Measurements from ENCODE around the gene LINGO3. TPM values are rescaled to one million over a fixed set of nuclear protein-coding genes. Genes with fewer than 3 reads are reported as not detected.

The LINGO3 gene
- total RNA-seq, 1 experiment from 2014 or later, result not detected

DNA sequence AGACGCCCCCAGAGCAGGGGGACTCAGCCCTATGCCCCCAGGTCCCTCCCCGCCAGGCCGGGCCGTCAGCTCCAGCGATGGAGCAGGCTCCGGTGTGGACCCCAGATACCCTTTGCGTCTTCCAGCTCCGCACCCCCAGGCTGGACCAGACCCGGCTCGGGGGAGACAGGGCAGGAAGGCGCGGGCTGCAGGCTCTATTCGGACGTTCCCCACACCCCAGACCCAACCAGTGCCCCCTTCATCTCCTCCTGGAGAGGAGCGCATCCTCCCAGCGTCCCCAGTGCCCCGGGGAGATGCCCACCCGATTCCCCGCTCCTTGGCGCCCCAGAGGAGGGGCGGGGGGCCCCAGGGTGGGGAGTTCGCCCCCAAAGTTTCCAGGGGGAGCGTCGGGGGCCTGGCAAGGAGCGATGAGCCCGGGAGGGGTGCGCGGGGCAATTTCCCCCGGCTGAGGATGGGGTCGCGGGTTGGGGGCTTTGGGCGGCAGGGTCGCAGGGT, 389 bp downstream of the LINGO3 start:
- DNase-seq (ENCODE audit: low spot score), result no peak

DNA sequence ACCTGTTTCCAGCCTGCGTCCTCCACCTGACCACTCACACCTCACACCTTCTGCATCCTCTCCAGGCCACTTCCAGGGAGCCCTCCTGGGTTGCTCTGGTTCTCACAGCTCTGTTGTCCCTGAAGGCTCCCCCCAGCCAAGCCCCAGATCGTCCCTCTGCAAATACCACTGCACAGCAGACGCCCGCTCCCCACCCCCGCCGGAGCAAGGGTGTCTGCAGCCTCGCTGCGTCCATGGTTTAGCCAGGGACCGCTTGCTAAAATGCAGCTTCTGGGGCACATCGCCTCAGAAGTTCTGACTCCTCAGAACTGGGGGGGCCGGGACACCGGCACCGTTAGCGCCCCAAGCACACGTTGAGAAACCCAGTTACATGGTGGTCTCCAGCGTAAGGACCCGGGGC, 983 bp downstream of the LINGO3 start:
- DNase-seq (ENCODE audit: low spot score), result no peak

DNA sequence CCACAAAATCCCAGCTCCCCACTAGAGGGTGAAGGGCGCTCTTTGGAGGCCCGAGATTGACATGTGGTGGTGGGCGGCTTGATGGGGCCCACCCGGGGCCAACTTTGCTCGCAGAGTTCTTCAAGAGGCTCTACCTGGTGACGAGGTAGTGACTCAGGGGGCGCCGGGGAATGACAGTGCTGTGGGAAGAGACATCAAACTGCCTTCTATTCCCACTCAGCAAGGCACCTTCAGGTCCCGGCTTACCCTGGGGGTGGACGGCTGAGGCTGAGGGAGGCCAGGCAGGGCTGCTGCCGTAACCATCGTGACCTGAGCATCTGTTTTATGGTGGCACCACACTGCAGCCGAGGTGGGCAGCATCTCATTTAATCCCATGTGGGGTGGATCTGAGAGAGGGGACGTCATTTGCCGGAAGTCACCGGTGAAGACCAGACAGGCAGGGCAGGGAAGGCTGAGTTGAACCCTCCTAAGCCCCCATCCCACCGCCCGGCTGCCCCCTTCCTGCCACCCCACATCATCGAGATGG, 1.6 kb downstream of the LINGO3 start:
- DNase-seq (ENCODE audit: low spot score), result no peak

DNA sequence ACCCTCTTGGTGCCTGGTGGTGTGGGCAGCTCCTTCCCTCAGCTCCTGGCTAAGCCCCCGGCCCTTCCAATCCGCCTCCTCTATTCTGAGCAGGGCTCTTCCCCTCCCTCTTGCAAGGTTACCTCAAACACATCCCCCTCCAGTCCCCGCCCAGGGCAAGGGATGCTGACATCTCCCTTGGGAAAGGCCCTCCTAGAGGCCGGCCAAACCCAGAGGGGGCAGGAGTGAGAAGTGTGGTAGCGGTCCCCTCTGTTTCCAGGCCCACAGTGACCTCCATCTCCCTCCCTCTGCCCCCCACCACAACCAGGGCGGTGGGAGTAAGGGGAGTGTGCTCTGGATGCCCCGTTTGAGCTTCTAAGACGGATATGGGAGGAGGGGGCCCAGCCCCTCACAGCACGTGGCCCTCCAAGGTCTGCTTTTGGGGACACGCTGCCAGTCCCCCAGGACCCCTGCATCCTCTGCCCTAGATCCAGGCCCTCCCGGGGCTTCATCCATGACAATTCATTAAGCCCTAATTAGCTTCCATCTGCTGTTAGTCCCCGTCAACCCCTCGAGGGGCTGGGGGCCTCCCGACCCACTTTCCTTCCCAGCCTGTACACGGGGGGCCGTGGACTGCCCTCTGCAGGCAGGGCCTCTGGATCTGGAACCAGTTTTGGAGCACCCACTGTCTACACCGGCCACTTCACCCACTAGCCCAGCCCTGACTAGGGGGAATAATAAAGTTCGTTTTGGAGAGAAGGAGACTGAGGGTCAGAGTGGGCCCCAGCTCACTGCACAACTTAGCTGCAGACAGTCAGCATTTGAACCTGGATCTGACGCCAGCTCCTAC, 2.3 kb downstream of the LINGO3 start:
- no peak for DNase-seq (ENCODE audit: low spot score)

DNA sequence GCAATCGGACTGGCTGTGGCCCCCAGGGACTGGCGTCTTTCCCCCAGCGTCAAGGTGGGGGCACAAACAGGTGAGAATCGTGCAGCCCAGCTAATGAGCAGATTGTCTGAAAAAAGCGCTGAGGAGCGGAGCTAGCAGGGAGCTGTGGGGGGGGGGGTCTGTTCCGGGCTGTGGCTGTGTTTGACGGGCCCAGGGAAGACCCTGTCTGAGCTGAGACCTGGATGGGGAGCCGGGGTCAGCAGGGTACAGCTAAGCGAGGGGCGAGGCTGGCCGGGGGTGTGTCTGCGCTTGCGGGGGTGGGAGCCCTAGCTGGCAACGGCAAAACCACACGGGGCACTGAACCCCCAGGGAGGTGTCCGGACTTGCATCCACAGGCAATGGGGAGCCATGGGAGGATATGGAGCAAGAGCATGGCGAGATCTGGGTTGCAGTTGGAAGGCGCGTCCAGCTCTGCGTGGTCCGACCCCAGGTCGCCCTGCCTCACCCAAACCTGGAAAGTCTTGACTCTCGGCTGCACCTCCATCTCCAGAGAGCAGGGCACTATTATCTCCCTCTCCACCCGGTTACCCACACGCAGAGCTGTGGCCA, 4.6 kb downstream of the LINGO3 start:
- DNase-seq (ENCODE audit: low spot score), result no peak

DNA sequence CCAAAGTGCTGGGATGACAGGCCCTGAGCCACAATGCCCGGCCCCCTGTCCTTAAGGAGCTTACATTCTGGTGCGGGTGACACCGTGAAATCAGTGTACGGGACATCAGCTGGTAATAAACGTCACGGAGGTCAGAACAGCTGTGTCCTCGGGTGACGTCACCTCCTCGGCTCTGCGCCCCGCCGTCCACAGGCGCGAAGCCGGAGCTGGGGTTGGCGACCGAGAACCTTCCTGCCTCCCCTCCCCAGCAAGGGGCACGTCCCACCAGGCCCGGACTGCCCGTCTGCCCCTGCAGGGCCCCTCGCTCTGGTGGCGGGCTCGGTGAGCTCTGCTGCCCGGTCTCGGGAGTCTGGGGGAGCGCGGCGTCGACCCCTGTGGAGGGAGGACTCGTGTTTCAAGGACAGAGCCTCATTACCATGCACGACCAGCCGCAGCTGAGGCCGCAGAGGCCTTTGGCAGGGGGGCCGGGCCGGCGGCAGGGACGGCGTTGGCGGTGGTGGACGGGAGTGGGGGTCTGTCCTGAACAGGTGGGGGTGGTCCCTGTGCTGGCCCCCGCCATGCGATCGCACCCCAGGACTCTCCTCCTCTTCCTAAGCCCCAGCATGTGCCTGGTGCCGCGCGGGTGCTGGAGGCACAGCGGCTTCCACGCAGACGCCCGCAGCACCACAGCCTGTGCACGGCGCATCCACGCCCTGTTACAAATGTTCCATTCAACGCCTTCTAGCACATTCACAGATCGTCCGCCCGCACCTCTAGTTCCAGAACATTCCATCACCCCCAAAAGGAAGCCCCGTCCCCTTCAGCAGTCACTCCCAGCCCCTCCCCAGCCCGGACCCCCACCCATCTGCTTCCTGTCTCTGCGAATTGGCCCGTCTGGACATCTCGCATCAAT, 5.4 kb downstream of the LINGO3 start:
- DNase-seq (ENCODE audit: low spot score), result no peak

DNA sequence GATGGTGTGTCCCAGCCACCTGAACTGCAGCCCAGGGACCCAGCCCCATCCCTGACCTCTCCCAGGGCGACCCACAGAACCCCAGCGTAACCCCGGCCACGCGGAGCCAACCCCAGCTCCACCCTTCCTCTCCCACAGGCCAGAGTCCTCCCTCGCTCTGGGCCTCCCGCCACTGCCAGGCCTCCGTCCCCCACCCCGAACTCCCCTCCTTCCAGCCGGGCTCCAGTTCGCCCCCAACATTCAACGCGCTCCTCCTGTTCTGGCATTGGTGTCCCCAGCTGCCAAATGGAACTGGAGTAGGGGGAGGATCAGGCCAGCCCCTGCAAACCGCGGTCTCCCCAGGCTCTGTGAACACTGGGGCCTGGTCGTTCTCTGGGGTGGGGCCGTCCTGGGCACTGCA, 7.4 kb downstream of the LINGO3 start:
- no peak for DNase-seq (ENCODE audit: low spot score)

DNA sequence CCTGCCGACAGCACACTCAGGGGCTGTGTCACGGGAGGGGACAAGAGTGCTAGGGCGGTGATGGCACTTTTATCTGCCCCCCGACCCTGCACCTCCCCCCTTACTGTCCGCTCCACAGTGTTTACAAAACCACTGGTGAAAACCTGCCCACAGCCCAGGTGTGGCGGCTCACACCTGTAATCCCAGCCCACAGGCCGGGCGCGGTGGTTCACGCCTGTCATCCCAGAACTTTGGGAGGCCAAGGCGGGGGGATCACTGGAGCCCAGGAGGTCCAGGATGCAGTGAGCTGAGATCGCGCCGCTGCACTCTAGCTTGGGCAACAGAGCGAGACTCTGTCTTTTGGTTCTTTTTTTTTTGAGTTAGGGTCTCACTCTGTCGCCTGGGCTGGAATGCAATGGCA, 11.8 kb downstream of the LINGO3 start:
- no peak for DNase-seq (ENCODE audit: low spot score)

DNA sequence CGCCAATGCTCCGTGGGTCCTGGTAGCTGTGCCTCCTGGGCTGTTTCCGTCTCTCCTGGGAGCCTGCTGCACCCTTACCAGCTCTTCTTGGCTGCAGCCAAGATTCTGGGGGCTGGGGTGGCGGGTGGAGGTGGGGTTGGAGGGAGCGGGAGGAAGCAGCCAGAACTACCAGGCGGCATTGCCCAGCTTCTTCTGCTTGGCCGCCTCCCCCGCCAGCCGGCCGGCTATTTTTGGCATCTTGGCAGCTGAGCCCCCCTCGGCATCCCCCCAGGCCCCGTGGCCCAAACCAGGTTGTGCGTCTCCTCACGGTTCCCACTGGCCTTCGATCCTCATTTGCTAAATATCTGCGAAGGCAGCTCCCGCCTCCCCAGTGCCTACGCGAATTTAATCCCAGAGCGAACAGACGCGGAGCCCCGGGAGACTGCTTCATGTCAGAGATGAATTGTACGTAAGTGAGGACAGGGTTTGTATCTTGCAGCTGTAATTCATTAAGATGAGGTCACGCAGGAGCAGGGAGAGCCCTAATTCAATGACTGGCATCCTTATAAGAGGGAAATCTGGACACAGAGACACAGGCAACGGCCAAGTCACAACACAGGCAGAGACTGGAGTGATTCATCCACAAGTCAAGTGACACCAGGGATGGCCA, 13.1 kb downstream of the LINGO3 start:
- peak; percentile 53 for DNase-seq (ENCODE audit: low spot score)

DNA sequence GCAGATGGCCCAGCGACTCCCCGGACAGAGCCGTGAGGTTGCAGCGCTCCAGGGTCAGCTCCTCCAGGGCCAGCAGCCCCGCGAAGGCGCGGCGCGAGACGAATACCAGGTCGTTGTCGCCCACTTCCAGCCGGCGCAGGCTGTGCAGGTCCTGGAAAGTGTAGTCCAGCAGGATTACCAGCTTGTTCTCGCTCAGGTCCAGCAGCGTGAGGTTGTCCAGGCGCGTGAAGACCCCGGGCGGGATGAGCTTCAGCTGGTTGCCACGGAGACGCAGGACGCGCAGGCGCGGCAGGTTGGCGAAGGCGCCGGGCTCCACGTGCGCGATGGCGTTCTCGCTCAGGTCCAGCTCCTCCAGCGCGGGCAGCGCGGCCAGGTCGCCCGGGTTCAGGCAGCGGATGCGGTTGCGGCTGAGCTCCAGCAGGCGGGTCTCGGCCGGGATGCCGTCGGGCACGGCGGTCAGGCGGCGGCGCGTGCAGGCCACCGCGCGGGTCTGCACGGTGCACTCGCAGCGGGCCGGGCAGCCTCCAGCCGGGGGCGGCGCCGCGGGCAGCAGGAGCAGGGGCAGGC, 16.7 kb downstream of the LINGO3 start:
- no peak for DNase-seq (ENCODE audit: low spot score)

DNA sequence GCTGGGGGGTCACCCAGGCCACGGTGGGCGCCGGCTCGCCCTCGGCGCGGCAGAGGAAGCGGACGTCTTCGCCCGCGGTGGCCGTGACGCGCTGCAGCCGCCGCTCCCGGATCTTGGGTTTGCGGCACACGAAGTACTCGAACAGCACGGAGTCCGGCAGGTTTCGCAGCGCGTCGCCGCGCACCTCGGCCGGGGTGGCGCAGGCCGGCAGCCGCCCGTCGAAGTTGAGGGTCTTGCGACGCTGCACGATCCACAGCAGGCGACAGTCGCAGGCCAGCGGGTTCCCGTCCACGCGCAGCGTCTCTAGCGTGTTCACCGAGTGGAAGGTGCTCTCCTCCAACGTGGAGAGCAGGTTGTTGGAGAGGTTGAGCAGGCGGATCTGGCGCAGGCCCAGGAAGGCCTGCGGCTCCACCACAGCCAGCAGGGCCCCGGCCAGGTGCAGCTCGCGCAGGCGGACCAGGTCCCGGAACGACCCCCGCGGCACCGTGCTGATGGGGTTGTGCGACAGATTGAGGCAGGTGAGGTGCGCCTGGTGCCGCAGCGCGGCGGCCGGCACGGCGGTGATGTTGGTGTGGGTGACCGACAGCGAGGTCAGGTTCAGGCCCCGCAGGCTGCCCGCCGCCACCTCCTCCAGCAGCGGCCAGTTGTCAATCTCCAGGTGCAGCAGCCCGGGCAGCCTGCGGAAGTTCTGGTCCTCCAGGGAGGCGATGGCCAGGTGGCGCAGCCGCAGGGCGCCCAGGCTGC, 17.3 kb downstream of the LINGO3 start:
- DNase-seq (ENCODE audit: low spot score), result no peak

DNA sequence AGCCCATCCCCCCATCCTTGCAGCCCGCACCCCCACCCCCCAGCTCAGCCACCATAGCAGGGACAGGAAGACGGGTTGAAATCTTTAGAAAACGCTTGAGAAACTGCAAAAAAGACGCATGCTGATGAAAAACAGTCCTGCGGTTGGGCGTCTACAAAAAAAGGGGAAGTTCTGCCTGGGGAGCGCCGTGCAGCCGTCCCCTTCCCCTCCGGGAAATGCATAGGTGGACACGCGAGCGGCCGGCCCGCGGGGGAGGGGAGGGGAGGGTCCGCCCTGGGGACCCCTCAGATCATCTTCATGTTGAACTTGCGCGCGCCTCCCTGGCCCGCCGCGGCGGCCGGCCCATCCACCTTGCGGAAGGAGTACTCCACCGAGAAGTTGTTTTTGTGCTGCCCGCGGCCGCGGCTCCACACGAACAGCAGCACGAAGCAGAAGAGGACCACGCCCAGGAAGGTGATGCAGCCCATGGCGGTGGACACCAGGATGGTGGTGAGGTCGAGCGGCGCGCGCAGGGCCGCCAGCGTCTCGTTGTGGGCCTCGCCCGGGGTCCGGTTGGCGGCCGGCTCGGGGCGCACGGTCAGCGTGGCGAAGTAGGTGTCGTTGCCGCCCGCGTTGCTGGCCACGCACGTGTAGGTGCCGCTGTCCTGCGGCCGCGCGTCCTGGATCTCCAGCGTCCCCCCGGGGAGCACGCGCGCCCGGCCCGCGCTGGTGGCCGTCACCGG, 18.1 kb downstream of the LINGO3 start:
- no peak for DNase-seq (ENCODE audit: low spot score)

DNA sequence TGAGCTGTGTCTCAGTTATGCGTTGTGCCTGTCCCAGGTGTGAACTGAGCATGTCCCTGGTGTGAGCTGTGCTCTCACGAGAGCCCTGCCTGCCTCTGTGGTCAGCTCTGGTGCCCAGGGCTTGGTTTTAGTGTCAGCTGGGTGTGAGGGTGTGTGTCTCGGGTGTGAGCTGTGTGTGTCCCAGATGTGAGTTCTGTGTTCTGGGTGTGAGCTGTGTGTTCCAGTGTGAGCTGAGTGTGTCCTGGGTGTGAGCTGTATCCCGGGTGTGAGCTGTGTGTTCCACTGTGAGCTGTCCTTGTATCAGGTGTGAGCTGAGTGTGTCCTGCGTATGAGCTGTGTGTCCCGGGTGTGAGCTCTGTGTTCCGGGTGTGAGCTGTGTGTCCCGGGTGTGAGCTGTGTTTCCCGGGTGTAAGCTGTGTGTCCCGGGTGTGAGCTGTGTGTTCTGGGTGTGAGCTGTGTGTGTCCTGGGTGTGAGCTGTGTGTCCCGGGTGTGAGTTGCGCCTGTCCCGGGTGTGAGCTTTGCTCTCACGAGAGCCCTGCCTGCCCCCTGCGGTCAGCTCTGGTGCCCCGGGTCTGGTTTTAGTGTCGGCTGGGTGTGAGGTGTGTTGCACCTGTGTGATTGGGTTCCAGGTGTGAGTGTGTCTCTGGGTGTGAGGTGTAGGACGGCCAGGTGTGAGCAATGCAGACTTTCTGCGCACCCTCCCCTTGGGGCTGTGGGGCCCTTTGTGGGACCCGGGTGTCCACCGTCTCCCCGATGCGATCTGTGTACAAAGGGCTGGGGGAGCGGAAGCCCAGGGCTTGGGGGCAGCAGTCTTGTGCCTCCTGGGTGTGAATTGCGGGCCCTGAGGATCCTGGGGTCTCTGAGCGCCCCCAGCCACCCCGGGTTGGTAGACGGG, 18.9 kb downstream of the LINGO3 start:
- DNase-seq (ENCODE audit: low spot score), result no peak

DNA sequence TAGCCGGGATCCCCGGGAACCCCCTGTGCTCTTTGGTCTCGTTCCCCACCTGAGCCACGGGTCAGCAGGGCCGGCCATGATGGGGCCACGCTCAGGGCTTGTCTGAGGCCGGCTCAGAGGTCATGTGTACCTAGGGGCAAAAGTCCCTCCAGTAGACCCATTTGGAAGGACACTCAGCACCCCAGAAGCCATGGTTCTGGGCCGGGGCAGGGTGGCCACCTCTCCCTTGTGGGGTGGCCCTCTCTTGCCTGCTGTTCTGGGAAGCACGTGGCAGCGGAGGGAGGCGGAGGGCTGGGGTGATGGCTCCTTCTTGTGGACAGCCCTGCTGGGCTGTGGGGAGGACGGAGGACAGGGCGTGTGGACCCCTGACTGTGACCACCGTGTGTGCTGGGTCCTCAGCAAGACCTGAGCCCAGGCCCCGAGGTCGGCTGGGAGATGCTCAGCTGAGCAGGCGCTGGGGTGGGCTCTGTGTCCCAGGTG, 19.6 kb downstream of the LINGO3 start:
- no peak for DNase-seq (ENCODE audit: low spot score)

DNA sequence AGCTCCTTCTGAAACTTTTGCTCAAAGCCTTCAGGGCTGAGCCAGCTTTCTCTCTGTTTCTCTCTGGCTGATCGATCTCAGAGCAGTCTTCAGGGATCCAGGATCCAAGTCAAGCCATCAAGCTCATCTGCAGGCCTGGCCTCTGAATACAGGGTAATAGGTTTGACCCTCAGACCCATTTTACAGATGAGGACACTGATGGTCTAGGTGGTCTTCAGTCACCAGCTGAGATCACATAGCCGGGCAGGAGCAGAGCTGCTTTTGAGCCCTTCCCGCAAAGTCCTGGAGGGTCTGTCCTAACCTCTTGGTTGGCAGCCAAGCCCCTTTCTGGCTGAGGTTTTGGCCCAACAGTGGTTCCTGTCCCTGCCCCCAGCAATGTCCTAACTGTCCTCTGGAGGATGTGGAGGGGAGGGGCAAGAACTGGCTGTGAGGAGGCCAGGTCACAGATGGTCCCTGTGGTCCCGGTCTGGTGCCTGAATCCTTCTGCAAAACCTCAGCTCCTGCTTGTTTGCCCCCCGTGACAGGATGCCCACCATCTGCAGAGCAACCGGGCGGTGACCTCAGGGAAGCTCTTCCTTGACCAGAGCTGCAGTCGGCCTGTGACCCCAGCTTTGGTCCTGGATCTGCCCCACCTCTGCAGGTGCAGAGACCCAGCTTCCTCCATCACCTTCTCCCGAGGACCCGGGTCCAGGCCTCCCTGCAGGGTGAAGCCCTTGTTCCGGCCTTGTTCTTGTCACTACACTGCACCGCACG, 20.2 kb downstream of the LINGO3 start:
- no peak for DNase-seq (ENCODE audit: low spot score)

DNA sequence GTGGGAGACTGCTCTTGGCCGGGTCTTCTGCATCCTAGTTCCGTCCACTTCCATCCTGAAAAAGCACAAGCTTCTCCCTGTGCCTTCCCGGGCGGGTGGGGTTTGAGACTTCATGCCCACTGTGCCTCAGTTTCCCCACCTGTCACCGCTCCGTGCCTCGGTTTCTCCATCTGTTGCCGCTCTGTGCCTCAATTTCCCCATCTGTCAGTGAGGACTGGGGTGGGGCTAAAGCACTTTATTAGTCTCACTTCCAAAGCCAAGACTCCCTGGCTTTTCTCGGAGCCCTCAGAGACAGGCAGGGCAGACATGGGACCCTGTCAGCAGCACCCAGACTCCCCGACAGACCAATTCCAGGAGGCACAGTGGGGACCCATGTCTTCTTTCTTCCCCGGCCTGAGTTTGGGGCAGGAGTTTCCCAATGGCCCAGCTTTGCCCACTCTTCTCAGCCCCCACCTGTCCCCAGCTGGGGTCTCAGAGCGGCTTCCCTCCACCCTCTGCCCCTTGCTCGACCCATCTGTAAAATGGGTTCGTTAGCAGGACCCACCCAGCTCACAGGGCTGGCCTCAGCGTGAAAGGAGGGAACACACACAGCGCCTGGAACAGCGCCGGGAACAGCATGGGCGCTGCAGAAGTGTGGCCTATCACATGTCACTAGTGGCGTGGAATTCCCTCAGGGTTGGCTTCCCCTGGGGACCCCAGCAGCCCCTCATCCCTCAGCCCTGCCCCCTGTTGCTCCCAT, 21.4 kb downstream of the LINGO3 start:
- no peak for DNase-seq (ENCODE audit: low spot score)

DNA sequence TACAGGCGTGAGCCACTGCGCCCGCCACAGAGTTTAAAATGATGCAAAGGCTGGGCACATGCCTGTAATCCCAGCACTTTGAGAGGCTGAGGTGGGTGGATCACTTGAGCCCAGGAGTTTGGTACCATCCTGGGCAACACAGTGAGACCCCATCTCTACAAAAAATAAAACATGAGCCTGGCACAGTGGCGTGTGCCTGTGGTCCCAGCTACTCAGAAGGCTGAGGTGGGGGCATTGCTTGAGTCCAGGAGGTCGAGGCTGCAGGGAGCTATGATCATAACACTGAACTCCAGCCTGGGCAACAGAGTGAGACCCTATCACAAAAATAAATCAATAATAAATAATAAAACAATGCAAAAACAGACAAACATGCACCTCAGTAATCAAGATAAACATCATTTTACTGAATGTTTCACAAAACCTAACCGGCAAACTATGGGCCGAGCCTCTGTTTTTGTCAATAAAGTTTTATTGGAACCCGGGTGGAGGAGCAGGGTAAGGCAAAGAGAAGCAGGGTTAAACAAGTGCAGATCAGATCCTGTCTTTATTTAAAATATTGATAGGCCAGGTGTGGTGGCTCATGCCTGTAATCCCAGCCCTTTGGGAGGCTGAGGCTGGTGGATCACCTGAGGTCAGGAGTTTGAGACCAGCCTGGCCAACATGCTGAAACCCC, 24.0 kb downstream of the LINGO3 start:
- no peak for DNase-seq (ENCODE audit: low spot score)

Measured in A172 (cell line).